AG04450 (cell line): ENCODE measurements around the gene HOXC12. TPM values are rescaled to one million over a fixed set of nuclear protein-coding genes. Genes with fewer than 3 reads are reported as not detected.

Experiments
- CTCF ChIA-PET: fragments of 300-600, 350-600 bp; formaldehyde crosslinking; extraction: SDS; loops from one replicate; lab custom pipeline; 2022; ENCODE audit warnings: antibody characterized with exemption, inconsistent platforms; lab: Charles Lee
- POLR2A ChIA-PET: fragments of 350-600 bp; formaldehyde crosslinking; extraction: SDS; loops from one replicate; lab custom pipeline; 2021; ENCODE audit warnings: antibody characterized with exemption, inconsistent platforms; lab: Yijun Ruan, JAX
- DNase-seq: peaks from one replicate; pipeline ENCODE4 v3.0.0-alpha.2; 2011; ENCODE audit warnings: low read depth, low spot score
- H3K27ac ChIP-seq: one replicate; pipeline ENCODE4 v1.5.1; 2012; ENCODE audit warnings: low read depth, low read length, control low read depth
- H3K27me3 ChIP-seq: one replicate; pipeline ENCODE4 v1.6.0; 2012; ENCODE audit warnings: low read length; ENCODE audit not compliant: control insufficient read depth, insufficient read depth
- H3K4me3 ChIP-seq: 2 replicates; pipeline ENCODE4 v1.5.1; 2011; ENCODE audit warnings: mild to moderate bottlenecking, low read depth, low read length, control low read depth
- H3K9me3 ChIP-seq: 2 replicates; pipeline ENCODE4 v1.5.1; 2012; ENCODE audit warnings: low read length; ENCODE audit not compliant: control insufficient read depth, insufficient read depth
- CTCF ChIP-seq: IDR thresholded peaks from 2 replicates; pipeline ENCODE4 v1.5.1; 2011; ENCODE audit warnings: low read depth, low read length, control low read depth, inconsistent platforms
- polyA minus RNA-seq: library from RNA; depleted of rRNA, polyadenylated mRNA; stranded (reverse); fragments of >200 nt; gene quantifications from 2 replicates; pipeline ENCODE4 v1.2.3, GENCODE V29; 2011; rRNA and poly(A)+ RNA removed
- polyA plus RNA-seq: library from polyadenylated mRNA; depleted of rRNA; stranded (reverse); fragments of >200 nt; gene quantifications from 2 replicates; pipeline ENCODE4 v1.2.3, GENCODE V29; 2011; rRNA removed

HOXC12 gene
- polyA plus RNA-seq (not detected in 2 replicates), polyA minus RNA-seq (not detected in 2 replicates)

DNA sequence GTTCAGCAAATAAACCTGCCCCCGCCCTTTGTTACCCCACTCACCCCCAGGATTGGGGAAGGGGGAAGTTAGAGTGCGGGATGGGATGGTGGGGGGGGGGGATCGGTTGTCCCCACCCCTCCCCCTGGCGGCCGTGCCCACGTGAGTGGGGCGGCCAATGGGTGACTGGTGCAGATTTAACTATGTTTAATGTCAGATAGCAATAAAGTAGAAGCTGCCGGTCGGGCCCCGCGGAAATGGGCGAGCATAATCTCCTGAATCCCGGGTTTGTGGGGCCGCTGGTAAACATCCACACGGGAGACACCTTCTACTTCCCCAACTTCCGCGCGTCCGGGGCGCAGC lies at the start of gene HOXC12:
Gene HOXC12, plus strand, starts transcription at position 210 of the 342 bp plus-strand sequence. Its CDS starts 27 bp downstream, at position 237.
- ChIA-PET POLR2A (no interaction called here), CTCF (interaction anchor here (0.6 kb wide), 1 partner anchor 414 kb away, joined by 4 read pairs; no protein-coding TSS in a partner anchor)
- Histone ChIP-seq H3K27ac (no peak within 1 kb of the TSS), H3K9me3 (peaks cover 19% of the 10 kb centered on the region; the same call in 1 of the 2 replicates), H3K27me3 (peaks cover 95% of the 10 kb centered on the region), H3K4me3 (no peak within 1 kb of the TSS)
- no peak for DNase-seq
- TF ChIP-seq CTCF = no peak

- ChIA-PET POLR2A (no interaction called here), CTCF (no interaction called here)
- DNase-seq = no peak
- no peak overlapping the region for H3K4me3 ChIP-seq
- H3K27me3 ChIP-seq = peaks cover 12% of the 10 kb centered on the region
- H3K9me3 ChIP-seq = no peaks in the 10 kb centered on the region
- H3K27ac ChIP-seq = no peak overlapping the region
- TF ChIP-seq CTCF = no peak
These were observed 47.6 kb upstream of the HOXC12 start for GRCh38 chr12:53907103-53907502.

DNA sequence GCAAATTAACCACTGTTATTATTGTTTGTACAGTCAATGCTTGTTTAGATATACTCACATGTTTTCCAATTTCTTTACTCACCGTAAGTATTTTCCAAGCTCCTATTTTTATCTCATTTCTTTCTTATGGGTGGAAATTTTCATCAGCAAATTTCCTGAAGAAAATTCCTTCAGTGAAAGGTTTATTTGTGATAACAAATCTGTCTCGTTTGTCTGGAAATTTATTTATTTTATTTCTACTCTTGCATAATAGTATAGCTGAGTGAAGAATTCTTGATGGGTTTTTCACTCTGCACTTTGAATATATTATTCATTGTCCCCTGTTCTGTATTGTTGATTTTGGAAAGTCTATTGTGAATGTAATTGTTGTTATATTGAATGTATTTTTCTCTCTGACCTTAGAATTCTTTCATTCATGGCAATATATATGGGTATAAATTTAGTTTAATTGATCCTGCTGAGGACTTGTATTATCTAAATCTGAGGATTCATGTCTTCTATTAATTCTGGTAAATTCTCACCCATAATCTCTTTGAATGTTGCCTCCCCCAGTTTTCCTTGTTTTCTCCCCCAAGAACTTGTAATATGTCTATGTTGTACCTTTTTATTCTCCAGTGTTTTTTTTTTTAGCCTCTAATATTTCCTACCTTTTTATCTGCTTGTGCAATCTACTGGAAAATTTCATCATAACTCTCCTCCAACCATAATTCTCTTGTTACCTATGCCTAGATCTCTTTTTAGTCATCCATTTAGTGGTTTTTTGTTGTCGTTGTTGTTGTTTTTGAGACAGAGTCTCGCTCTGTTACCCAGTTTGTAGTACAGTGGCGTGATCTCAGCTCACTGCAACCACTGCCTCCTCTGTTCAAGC lies 37.7 kb upstream of the HOXC12 start:
- POLR2A ChIA-PET = no interaction called here
- no peaks in the 10 kb centered on the region for H3K9me3 ChIP-seq
- no peak overlapping the region for H3K4me3 ChIP-seq
- TF ChIP-seq CTCF = no peak
- no peak overlapping the region for H3K27ac ChIP-seq
- CTCF ChIA-PET = no interaction called here
- H3K27me3 ChIP-seq = peaks cover 12% of the 10 kb centered on the region
- no peak for DNase-seq

- POLR2A ChIA-PET = no interaction called here
- H3K27ac ChIP-seq = no peak overlapping the region
- H3K27me3 ChIP-seq = peaks cover 64% of the 10 kb centered on the region
- CTCF ChIA-PET = no interaction called here
- no peak for TF ChIP-seq CTCF
- no peak overlapping the region for H3K4me3 ChIP-seq
- DNase-seq = no peak
- peaks cover 2% of the 10 kb centered on the region; the same call in 1 of the 2 replicates for H3K9me3 ChIP-seq
These were observed 29.9 kb upstream of the HOXC12 start for GRCh38 chr12:53924521-53925405.
